ENCODE results near the gene LCE2A.
"Not testable (repeated sequence)": the region's sequence is repeated elsewhere in the genome, so short reads cannot be mapped to it uniquely, and the experiment has no call there.

The LCE2A gene, protein sequence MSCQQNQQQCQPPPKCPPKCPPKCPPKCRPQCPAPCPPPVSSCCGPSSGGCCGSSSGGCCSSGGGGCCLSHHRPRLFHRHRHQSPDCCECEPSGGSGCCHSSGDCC

DNA sequence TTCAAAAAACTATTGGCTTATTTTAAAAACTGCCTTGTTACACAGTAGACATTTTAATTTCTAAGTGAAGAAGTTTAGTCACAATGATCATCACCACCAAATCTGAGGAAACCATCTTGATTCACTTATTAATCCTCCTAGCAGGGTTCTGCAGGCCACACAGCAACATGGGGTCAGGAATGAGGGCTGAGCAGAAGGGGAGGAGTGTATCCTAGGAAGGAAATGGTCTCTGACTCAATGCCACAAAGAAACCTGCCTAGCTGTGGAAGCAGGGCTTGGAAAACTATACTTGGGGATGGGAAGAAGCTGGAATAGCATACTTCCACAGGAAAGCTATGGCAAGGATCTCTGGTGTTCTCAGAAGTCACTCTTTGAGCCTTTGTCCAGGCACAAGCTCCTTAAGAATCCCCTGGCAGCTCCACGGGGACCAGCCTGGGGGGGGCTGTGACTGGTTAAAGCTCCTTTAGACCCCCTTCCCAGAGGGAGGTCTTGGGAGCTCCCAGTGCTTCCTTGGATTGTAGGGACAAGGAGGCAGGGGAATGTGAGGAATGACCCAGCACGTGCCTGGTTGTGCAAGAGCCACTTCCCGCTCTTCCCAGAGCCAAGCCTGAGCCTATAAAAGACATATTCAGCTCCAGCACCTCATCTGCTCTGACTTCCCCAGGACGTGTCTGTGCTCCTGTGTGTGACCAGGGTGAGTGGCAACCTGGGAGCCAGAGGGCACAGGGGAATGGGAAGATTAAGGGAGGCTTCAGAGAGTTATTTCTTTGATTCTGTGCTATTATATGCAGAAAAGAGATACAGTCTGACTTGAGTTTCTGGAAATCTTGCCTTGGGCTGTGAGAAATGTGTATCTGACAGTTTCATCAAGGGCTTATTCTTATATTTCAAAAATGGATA is at the start of gene LCE2A:
Gene LCE2A (plus strand): TSS at position 645 of the 900 bp plus-strand sequence. CDS start 557 bp downstream, outside the sequence.
- DNase-seq, result no peak

DNA sequence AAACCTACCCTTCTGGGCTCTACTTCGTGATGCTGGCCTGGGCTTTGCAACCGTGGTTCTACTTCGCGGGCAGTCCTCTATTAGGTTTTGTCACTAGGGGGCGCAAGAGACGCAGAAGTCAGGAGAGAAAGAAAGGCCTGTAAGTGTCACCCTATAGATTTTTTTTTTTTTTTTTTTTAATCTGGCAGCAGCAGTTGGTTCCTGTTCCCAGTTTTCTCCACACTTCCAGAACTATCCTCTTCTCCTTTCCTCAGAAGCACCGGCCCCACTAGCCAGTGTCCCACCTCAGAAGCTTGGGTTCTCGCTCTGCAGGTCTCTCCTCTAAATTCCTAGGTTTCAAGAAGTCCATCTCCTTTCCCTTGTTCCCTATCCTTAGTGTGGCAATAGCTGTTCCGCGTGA is 44.0 kb upstream of the LCE2A start:
- DNase-seq, result peak; percentile 91

DNA sequence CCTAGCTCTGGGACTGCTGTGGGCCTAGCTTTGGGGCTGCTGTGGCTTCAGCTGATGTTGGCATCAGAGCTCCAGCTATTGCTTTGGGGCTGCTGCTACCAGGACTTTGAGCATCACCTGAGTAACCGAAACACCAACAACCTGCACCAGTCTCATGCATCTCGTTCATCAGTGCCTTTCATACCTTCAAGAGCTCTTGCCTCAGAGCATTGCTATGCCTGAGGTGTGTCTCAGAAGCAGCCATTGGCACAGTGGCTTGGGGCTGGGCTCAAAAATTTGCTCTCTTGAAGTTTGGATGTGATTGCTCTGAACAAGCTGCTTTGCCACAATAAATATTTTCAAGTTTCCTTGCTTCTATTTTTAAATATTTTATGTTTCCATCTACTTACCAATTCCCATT is 41.7 kb upstream of the LCE2A start:
- no peak for DNase-seq

DNA sequence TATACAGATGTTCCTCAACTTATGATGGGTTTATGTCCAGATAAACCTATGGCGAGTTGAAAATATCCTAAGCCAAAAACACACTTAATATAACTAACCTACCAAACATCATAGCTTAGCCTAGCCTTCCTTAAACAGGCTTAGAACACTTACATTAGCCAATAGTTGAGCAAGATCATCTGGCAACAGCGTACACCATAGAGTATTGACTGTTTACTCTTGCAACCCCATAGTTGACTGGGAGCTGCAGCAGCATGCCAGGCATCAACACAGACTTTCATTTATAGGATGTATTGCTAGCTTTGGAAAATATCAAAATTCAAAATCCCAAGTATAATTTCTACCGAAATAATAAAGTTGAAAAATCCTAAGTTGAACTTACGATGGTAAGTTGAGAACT is 40.5 kb upstream of the LCE2A start:
- no peak for DNase-seq

DNA sequence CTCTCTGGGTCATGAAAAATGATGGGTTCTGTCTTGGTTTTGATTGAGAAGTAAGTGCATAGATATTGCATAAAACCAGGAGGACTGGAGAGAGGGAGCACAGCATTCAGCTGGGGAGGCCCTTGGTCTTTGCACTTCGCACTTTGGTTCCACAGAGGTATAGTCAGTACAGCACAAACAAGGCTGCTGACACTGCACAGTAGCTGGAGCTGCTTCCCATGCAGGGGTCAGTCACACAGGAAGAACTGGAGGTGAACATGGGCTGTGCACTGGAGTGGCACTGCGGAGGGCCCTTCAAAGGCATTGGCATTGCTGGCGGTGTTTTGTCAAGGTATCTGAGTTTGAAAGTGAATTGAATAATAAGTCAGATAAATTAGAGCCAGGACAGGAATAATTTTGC is 39.5 kb upstream of the LCE2A start:
- no peak for DNase-seq

DNA sequence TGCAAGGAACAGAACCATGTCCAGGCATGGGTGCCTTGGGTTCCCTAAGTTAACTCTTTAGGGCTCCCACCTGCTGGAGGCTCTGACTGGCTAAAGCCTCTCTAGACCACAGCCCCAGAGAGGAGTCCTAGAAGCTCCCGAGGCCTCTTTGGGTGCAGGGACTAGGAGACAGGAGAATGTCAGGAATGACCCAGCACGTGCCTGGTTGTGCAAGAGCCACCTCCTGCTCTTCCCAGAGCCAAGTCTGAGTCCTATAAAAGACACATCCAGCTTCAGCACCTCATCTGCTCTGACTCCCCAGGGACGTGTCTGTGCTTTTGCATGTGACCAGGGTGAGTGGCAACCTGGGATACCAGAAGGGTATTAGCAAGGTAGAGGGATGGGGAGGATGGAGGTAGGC is 35.0 kb upstream of the LCE2A start, which contains the start of gene LCE2D:
Gene LCE2D (plus strand): TSS at position 283 of the 400 bp plus-strand sequence. CDS start 726 bp downstream, outside the sequence.
- DNase-seq, result no peak

DNA sequence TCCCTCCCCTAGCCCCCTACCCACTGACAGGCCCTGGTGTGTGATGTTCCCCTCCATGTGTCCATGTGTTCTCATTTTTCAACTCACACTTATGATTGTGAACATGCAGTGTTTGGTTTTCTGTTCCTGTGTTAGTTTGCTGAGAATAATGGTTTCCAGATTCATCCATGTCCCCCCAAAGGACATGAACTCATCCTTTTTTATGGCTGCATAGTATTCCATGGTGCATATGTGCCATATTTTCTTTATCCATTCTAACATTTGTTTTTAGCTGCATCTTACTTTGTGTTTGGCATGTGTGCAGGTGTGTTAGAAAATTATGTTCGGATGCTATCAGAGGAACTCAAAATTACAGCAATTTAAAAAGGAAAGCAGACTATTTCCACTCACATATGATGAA is 32.0 kb upstream of the LCE2A start:
- DNase-seq, result not testable (repeated sequence)

DNA sequence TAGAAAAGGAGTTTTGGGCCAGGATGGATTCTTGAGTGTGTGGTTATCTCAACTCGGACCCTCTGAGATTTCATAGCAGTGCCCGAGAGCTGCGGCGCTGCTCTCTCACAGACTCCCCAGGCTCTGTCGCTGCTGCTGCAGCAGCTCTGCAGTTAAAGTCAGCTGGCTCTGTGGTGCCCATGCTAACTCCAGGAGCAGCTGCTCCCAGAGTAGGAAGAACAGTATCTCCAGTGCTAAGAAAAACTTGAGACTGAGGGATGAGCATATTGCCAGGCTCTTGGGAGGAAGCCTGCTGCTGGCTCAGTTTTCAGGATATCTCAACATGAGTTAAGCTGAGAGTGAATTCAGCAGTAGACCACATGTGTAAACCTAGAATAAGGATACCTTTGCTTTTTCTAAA is 30.5 kb upstream of the LCE2A start:
- DNase-seq, result no peak

DNA sequence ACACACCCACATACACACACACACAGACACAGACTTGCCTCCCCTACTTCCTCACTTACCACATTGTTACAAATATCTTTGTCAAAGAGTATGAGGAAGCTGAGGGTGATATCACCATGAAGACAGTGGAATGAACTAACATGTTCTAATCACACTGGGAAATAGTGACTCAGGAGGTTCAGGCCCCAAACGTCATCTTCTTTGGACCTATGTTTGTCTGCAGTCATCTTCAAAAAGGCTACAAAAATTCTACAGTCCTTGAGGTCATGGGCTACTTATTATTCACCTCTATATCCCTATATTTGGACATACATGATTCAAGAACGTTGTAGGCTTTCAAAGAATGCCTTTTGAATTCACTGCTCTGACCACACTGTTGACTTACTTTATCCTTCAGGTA is 25.1 kb upstream of the LCE2A start:
- no peak for DNase-seq

DNA sequence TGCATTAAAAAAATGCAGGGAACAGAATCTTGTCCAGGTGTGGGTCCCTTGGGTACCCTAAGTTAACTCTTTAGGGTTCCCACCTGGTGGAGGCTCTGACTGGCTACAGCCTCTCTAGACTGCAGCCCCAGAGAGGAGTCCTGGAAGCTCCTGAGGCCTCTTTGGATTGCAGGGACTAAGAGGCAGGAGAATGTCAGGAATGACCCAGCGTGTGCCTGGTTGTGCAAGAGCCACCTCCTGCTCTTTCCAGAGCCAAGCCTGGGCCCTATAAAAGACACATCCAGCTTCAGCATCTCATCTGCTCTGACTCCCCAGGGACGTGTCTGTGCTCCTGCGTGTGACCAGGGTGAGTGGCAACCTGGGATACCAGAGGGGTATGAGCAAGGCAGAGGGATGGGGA is 23.2 kb upstream of the LCE2A start, which contains the start of gene LCE2C:
Gene LCE2C (plus strand): TSS at position 297 of the 400 bp plus-strand sequence. CDS start 737 bp downstream, outside the sequence.
- DNase-seq, result not testable (repeated sequence)

DNA sequence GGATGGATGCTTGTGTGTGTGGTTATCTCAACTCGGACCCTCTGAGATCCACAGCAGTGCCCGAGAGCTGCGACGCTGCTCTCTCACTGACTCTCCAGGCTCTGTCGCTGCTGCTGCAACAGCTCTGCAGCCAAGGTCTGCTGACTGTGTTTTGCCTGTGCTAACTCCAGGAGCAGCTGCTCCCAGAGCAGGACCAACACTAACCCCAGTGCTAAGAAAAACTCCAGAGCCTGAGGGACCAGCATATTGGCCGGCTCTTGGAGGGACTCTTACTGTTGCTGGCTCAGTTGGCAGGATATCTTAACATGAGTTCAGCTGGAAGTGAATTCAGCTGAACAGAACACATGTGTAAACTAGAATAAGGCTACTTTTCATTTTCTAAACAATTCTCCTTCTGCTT is 18.7 kb upstream of the LCE2A start:
- DNase-seq, result no peak

DNA sequence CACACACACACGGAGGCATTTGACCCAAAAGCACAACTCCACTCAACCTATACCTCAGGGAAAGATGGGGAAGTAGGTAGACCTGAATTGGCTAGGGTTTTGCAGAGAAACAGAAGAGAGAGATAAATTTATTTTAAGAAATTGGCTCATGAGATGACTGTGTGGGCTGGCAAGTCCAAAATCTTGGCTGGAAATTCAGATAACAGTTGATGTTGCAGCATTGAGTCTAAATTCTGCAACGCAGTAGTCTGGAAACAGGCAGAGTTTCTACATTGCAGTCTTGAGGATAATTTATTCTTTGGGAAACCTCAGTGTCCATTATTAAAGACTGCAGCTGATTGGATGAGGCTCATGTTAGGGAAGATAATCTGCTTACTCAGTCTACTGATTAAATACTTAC is 16.5 kb upstream of the LCE2A start:
- no peak for DNase-seq

DNA sequence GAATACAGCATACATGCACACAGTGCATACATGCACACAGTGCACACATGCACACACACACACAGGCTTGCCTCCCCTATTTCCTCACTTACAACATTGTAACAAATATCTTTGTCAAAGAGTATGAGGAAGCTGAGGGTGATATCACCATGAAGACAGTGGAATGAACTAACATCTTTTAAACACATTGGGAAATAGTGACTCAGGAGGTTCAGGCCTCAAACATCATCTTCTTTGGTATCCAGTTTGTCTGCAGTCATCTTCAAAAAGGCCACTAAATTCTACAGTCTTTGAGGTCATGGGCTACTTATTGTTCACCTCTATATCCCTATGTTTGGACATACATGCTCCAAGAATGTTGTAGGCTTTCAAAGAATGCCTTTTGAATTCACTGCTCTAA is 14.3 kb upstream of the LCE2A start:
- no peak for DNase-seq

DNA sequence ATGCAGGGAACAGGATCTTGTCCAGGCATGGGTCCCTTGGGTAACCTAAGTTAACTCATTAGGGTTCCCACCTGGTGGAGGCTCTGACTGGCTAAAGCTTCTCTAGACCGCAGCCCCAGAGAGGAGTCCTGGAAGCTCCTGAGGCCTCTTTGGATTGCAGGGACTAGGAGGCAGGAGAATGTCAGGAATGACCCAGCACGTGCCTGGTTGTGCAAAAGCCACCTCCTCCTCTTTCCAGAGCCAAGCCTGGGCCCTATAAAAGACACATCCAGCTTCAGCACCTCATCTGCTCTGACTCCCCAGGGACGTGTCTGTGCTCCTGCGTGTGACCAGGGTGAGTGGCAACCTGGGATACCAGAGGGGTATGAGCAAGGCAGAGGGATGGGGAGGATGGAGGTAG is 12.3 kb upstream of the LCE2A start, which contains the start of gene LCE2B:
Gene LCE2B (plus strand): TSS at position 301 of the 400 bp plus-strand sequence. CDS start 721 bp downstream, outside the sequence.
- not testable (repeated sequence) for DNase-seq

DNA sequence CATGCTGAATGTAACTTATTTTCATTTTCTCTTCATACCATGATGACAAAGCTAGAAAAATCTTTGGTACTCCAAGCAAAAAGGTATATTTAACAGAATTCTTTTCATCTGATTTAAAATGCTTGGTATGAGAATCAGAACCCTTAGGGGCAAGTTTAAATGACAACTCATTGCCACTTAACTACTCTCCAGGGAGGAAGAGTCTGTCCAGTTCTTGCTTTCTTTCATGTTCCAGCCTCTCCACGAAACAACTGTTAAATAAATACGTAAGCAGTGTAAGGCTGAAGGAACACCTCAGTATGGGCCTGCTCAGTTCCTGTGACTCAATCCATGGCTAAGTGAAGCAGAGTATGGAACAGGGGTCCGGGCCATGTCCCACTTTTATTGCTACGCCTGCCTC is 1.6 kb downstream of the LCE2A start:
- no peak for DNase-seq

DNA sequence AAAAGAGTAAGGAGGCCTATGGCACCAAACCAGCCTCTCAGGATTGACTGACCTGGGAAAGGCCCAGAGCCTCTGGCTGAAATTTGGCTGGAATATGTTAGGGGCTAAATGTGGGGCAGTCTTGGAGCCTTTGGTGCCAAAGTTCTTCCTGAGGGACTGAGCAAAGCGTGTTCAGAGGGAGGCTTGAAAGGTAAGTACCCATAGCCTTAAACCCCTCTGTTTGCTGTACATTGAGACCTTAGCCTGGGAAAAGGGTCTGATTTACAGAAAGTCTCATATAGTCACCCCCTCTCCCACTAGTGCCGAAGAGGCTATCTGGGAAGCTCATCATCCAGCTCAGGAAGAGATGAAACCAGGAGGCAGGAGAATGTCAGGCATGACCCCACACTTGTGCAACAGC is 9.7 kb downstream of the LCE2A start, which contains the start of gene LCE4A:
Gene LCE4A (plus strand): TSS at position 301 of the 400 bp plus-strand sequence. CDS start 916 bp downstream, outside the sequence.
- DNase-seq, result no peak

DNA sequence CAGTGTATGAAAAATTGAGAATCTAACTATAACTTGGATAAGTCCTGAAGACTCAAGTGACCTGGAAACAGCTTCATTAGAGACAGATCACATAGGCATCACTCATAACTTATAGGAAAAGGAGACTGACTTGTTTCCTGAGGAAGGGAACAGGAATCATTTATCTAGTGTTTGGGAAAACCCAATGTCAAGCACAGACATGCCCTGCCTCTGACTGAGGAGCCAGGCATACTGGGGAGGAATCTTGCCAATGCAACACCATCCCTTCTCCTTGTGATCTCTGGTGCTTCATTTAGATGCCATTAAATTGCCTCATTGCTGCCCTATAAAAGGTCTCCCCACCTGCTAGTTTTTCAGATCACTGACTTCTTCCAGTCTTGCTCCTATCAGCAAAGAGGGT is 20.1 kb downstream of the LCE2A start:
- DNase-seq, result no peak

DNA sequence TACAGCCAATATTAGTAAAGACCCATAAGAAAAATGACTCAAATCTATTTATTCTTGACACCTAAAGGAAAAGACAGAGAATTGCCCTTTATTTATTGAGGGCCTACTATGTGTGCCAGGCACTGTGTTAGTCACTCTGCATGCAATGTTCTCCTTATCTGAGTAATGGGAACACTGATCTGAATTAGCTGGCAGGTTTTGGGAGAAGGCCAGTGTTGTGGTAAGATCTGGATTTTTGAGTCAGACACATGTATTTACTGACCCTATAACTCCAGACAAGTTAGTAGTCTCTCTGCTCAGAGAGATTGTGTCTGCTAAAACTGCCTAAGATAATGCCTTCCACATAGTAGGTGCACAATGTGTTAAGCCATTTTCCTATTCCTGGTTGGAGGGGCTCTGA is 27.1 kb downstream of the LCE2A start:
- no peak for DNase-seq

DNA sequence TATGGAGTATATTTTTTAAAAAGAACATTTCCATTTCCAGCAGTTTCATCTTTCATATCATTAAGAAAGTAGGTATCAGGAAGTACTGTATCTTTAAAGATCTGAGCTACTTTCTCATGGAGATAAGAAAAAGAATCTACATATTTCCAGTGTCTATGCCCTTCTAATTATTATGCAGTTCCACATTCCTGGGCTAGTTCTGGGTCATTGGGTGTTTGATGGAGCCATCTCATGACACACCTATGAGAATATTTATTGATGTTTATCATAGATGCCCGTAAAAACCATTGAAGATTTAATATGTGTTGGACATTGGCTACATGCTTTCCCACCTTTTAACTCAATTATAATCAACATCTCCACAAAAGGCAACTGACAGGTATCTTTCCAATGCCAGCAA is 30.8 kb downstream of the LCE2A start:
- DNase-seq, result no peak

DNA sequence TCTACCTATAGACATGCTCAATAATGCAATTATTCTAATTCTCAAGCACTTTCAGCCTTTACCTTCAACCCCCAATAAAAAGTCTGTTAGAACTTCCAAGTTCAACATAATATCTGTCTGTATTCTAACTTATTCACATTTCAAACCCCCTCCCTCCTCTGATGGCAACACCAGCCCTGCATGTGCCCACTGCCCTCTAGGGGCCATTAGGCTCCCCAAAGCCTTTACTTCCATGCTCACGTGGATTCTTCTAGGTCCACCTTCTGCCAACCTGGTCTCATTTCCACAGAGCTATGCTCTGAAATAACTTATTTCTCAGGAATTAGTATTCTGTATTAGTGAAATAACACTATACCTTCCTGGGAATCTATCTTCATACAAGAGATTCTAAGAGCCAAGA is 37.5 kb downstream of the LCE2A start:
- DNase-seq, result no peak

DNA sequence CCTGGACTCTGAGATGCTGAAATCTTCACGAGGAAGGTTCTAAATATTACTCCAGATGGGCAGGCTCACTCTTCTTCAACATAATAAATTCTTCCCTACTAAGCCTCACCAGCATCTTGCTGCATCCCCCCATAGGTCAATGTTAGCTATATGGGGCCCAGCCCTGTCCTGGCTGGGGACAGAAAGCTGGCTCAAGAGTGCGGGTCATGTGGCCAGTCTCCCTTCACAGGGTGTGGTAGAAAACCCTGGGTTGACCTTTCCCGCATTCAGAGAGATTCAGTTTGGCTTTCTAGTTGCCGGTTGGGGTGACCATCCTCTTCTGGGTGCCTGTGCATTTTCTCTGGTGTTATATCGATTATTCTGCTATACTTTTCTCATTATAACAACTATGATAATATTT is 39.9 kb downstream of the LCE2A start:
- no peak for DNase-seq

DNA sequence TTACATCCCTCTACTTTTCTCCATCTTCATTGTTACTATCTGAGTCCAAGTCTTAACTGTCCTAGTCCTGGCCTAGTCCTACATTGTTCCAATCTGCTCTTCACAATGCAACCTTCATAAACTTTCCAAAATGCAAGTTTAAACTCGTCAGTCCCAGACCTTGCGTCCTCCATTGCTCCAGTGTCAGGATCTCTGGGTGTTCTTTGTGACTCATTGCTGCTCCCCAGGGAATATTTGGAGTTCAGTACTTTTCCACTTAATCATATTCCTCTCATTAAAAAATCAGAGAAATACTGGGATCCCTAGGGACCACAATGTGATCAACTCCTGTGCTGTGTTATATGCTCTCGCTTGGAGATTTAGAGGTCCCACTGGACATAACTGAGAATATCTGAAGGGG is 41.7 kb downstream of the LCE2A start:
- no peak for DNase-seq

DNA sequence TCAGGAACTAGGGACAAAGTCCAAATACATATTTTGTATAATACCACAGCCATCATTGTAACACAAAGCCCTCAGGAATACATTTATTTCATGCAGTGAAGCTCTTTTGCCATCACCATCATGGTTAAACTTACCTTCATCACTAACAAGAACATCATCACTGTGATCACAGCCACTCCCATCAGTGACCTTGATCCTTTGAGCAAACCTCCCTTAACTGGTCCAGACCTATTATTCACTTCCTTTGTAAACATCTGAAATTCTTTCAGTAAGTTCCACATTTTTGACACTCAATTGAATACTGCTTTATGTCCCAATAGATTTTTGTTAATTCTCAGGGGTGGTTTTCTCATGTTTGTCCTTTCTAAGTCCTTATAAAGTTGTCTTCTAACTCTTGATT is 43.5 kb downstream of the LCE2A start:
- no peak for DNase-seq
